ENCODE measurements around the gene POU2F1. TPM values are rescaled to one million over a fixed set of nuclear protein-coding genes. Genes with fewer than 3 reads are reported as not detected.

The POU2F1 gene
- total RNA-seq, 1 experiment from 2014 or later, result 25.0 TPM

GRCh38 chr1:167440776-167441175, 220.1 kb downstream of the POU2F1 start:
- no peak for TF ChIP-seq EZH2 (IDR thresholded peaks at IDR 0.05; ENCODE audit: borderline replicate concordance, low read depth, low read length, poor library complexity, severe bottlenecking)
- TF ChIP-seq CTCF (conservative IDR thresholded peaks at IDR 0.05; ENCODE audit: low read depth, low read length), result no peak
- intact Hi-C loops (cut with micrococcal nuclease; ENCODE audit: unreplicated experiment), result loop anchor here (5.0 to 10.0 kb wide), 3 partner anchors 38 to 528 kb away; no protein-coding TSS in a partner anchor
- Histone ChIP-seq H3K4me3 (ENCODE audit: low read depth, low read length, poor library complexity, severe bottlenecking) (no peak overlapping the region), H3K36me3 (ENCODE audit: insufficient read depth, low read length, poor library complexity, severe bottlenecking) (no peaks in the 10 kb centered on the region), H3K27me3 (replicated peaks; ENCODE audit: insufficient read depth, low read depth, low read length, poor library complexity) (no peaks in the 10 kb centered on the region), H3K9me3 (ENCODE audit: low read depth, low read length, poor library complexity, severe bottlenecking) (no peaks in the 10 kb centered on the region), H3K27ac (ENCODE audit: low read depth, low read length, poor library complexity, severe bottlenecking) (no peak overlapping the region), H3K4me1 (ENCODE audit: insufficient read depth, low read length, poor library complexity, severe bottlenecking) (peaks cover 3% of the 10 kb centered on the region)
- ChIA-PET POLR2A (ENCODE audit: low non-redundant PET) (no interaction called here), CTCF (no interaction called here)
- no peak for DNase-seq (ENCODE audit: low spot score)
- BruUV-seq (replicated peaks), result no TSS peak

GRCh38 chr1:167441222-167441621, 220.5 kb downstream of the POU2F1 start:
- ChIA-PET POLR2A (ENCODE audit: low non-redundant PET) (no interaction called here), CTCF (no interaction called here)
- Histone ChIP-seq H3K27ac (ENCODE audit: low read depth, low read length, poor library complexity, severe bottlenecking) (no peak overlapping the region), H3K27me3 (replicated peaks; ENCODE audit: insufficient read depth, low read depth, low read length, poor library complexity) (no peaks in the 10 kb centered on the region), H3K36me3 (ENCODE audit: insufficient read depth, low read length, poor library complexity, severe bottlenecking) (no peaks in the 10 kb centered on the region), H3K4me1 (ENCODE audit: insufficient read depth, low read length, poor library complexity, severe bottlenecking) (peaks cover 3% of the 10 kb centered on the region), H3K4me3 (ENCODE audit: low read depth, low read length, poor library complexity, severe bottlenecking) (no peak overlapping the region), H3K9me3 (ENCODE audit: low read depth, low read length, poor library complexity, severe bottlenecking) (no peaks in the 10 kb centered on the region)
- TF ChIP-seq CTCF (conservative IDR thresholded peaks at IDR 0.05; ENCODE audit: low read depth, low read length) (no peak), EZH2 (IDR thresholded peaks at IDR 0.05; ENCODE audit: borderline replicate concordance, low read depth, low read length, poor library complexity, severe bottlenecking) (no peak)
- BruUV-seq (replicated peaks), result no TSS peak
- no peak for DNase-seq (ENCODE audit: low spot score)
- intact Hi-C loops (cut with micrococcal nuclease; ENCODE audit: unreplicated experiment), result loop anchor here (5.0 to 10.0 kb wide), 3 partner anchors 39 to 529 kb away; no protein-coding TSS in a partner anchor

GRCh38 chr1:167442142-167442848, 221.6 kb downstream of the POU2F1 start:
- Histone ChIP-seq H3K9me3 (ENCODE audit: low read depth, low read length, poor library complexity, severe bottlenecking) (no peaks in the 10 kb centered on the region), H3K36me3 (ENCODE audit: insufficient read depth, low read length, poor library complexity, severe bottlenecking) (no peaks in the 10 kb centered on the region), H3K4me3 (ENCODE audit: low read depth, low read length, poor library complexity, severe bottlenecking) (no peak overlapping the region), H3K27me3 (replicated peaks; ENCODE audit: insufficient read depth, low read depth, low read length, poor library complexity) (no peaks in the 10 kb centered on the region), H3K27ac (ENCODE audit: low read depth, low read length, poor library complexity, severe bottlenecking) (no peak overlapping the region), H3K4me1 (ENCODE audit: insufficient read depth, low read length, poor library complexity, severe bottlenecking) (peaks cover 4% of the 10 kb centered on the region)
- ChIA-PET POLR2A (ENCODE audit: low non-redundant PET) (no interaction called here), CTCF (no interaction called here)
- intact Hi-C loops (cut with micrococcal nuclease; ENCODE audit: unreplicated experiment), result loop anchor here (1.0 to 10.0 kb wide), 5 partner anchors 40 to 530 kb away; no protein-coding TSS in a partner anchor
- BruUV-seq (replicated peaks), result no TSS peak
- DNase-seq (ENCODE audit: low spot score), result peak; percentile 87
- TF ChIP-seq EZH2 (IDR thresholded peaks at IDR 0.05; ENCODE audit: borderline replicate concordance, low read depth, low read length, poor library complexity, severe bottlenecking), result no peak
- TF ChIP-seq CTCF (conservative IDR thresholded peaks at IDR 0.05; ENCODE audit: low read depth, low read length), result peak; percentile 86
